ENCODE results near the gene ARL6IP4. TPM values are rescaled to one million over a fixed set of nuclear protein-coding genes. Genes with fewer than 3 reads are reported as not detected.

The ARL6IP4 gene
- total RNA-seq, 1 donor from 2014 or later, result 83.8 TPM

DNA sequence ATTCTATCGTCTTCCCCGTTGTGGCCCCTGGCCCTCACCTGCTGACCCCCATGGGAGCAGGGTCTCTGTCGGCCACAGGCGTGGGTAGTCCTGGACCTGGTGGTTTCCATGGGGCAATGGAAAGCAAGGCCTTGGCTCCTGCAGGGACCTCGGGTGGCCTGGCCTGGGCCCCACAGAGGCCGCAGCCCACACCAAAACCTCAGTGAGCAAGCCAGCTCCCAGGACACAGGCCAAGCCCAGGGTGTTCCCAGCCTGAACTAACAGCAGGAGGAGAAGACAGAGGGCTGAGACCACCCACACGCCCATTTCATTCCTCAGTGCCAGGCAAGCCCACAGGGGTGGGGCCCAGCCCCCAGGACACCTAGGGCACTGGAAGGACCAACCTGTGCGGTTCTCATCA, 31.1 kb upstream of the ARL6IP4 start:
- H3K4me3 Mint-ChIP-seq, result no peak overlapping the region

DNA sequence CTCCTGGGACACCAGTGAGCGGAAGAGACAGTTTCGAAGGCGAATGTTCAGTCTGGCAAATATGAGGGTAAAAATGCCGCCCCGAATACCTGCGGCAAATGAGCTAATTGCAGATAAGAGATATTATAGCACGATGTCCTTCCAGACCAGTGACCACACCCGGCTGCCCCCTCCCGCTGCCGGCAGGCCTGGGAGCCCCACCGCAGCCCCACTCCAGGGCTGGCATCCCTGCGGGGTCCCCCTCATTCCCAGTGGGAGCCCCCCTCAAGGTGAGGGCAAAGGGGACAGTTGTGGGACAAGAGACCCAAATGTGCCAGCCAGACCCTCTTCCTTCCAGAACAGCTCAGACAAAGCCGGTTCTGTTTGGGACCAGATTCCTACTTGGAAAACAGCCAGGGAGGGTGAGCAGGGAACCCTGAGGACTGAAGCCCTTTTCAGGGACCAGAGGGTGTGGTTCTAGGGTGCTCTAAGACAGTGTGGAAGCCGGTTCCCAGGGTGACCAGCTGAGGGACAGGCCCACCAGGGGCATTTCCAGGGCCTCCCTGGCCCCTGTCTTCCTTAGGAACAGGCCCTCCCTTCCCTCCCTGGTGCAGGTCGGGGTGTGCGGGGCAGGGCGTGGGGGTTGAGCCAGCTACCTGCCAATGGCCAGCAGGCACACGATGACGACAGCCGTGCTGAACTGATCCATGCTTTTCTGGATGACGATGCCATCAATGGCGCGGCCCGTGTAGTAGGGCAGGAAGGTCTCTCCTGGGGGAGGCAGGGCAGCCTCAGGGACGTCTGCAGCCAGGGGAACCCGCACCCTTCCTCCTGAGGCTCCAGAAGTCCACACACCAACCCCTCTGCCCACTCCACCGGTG, 30.4 kb upstream of the ARL6IP4 start:
- no peak overlapping the region for H2AFZ ChIP-seq (replicated peaks)
- H3F3A ChIP-seq (ENCODE audit: low read depth), result no peaks in the 10 kb centered on the region

More for the DNA sequence above, 31.1 kb upstream of the ARL6IP4 start:
- Histone ChIP-seq H3K4me1 (no peaks in the 10 kb centered on the region), H3K9me3 (ENCODE audit: low read depth) (no peaks in the 10 kb centered on the region), H2AFZ (replicated peaks) (no peak overlapping the region), H3K79me2 (ENCODE audit: low read depth) (no peaks in the 10 kb centered on the region), H3K36me3 (no peaks in the 10 kb centered on the region), H3K27ac (no peak overlapping the region), H3F3A (ENCODE audit: low read depth) (no peaks in the 10 kb centered on the region), H3K4me3 (no peak overlapping the region), H4K20me1 (ENCODE audit: low read depth) (no peaks in the 10 kb centered on the region), H3K27me3 (no peaks in the 10 kb centered on the region), H3K9ac (no peak overlapping the region), H3K4me2 (no peak overlapping the region)
- Mint-ChIP-seq H3K9me3 (no peaks in the 10 kb centered on the region), H3K27me3 (ENCODE audit: insufficient read depth, low read depth) (peaks cover 6% of the 10 kb centered on the region), H3K4me1 (peaks cover 10% of the 10 kb centered on the region), H3K36me3 (no peaks in the 10 kb centered on the region), H3K27ac (no peak overlapping the region)
- TF ChIP-seq EZH2 (IDR thresholded peaks at IDR 0.05), result no peak
- TF ChIP-seq, protein P1, sequence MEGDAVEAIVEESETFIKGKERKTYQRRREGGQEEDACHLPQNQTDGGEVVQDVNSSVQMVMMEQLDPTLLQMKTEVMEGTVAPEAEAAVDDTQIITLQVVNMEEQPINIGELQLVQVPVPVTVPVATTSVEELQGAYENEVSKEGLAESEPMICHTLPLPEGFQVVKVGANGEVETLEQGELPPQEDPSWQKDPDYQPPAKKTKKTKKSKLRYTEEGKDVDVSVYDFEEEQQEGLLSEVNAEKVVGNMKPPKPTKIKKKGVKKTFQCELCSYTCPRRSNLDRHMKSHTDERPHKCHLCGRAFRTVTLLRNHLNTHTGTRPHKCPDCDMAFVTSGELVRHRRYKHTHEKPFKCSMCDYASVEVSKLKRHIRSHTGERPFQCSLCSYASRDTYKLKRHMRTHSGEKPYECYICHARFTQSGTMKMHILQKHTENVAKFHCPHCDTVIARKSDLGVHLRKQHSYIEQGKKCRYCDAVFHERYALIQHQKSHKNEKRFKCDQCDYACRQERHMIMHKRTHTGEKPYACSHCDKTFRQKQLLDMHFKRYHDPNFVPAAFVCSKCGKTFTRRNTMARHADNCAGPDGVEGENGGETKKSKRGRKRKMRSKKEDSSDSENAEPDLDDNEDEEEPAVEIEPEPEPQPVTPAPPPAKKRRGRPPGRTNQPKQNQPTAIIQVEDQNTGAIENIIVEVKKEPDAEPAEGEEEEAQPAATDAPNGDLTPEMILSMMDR (IDR thresholded peaks at IDR 0.05), result no peak
- no peak for TF ChIP-seq EZH2phosphoT487 (IDR thresholded peaks at IDR 0.05)
- DNase-seq (ENCODE audit: low spot score), result no peak

DNA sequence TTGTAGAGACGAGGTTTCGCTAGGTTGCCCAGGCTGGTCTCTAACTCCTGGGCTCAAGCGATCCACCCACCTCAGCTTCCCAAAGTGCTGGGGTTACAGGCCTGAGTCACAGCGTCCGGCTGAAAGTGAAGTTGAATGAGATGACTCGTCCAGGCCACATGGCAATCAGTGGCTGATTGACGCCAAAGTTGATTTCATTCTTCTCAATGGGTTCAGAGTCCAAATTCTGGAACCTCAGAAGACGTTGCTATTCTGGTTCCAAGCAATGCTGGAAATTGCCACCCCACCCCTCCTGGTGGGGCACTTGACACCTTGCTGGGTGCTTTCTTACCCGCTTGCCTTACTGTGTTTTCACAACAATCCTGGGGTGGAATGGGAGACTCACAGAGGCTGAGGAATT, 29.1 kb upstream of the ARL6IP4 start:
- Histone ChIP-seq H3K4me1 (no peaks in the 10 kb centered on the region), H3F3A (ENCODE audit: low read depth) (no peaks in the 10 kb centered on the region), H3K79me2 (ENCODE audit: low read depth) (no peaks in the 10 kb centered on the region), H2AFZ (replicated peaks) (no peak overlapping the region), H3K9ac (no peak overlapping the region), H3K9me3 (ENCODE audit: low read depth) (no peaks in the 10 kb centered on the region), H3K36me3 (no peaks in the 10 kb centered on the region), H3K27ac (no peak overlapping the region), H3K4me2 (no peak overlapping the region), H3K4me3 (no peak overlapping the region), H4K20me1 (ENCODE audit: low read depth) (no peaks in the 10 kb centered on the region), H3K27me3 (no peaks in the 10 kb centered on the region)
- no peak for TF ChIP-seq EZH2phosphoT487 (IDR thresholded peaks at IDR 0.05)
- TF ChIP-seq, protein P1 (IDR thresholded peaks at IDR 0.05), result no peak
- TF ChIP-seq EZH2 (IDR thresholded peaks at IDR 0.05), result no peak
- Mint-ChIP-seq H3K27ac (no peak overlapping the region), H3K9me3 (no peaks in the 10 kb centered on the region), H3K4me1 (peaks cover 5% of the 10 kb centered on the region), H3K4me3 (no peak overlapping the region), H3K27me3 (ENCODE audit: insufficient read depth, low read depth) (peaks cover 9% of the 10 kb centered on the region), H3K36me3 (no peaks in the 10 kb centered on the region)
- no peak for DNase-seq (ENCODE audit: low spot score)

More for the DNA sequence above, 30.4 kb upstream of the ARL6IP4 start:
- TF ChIP-seq, protein P1 (IDR thresholded peaks at IDR 0.05), result no peak
- Mint-ChIP-seq H3K4me3 (no peak overlapping the region), H3K27me3 (ENCODE audit: insufficient read depth, low read depth) (peaks cover 9% of the 10 kb centered on the region), H3K9me3 (no peaks in the 10 kb centered on the region), H3K27ac (no peak overlapping the region), H3K36me3 (no peaks in the 10 kb centered on the region), H3K4me1 (peaks cover 7% of the 10 kb centered on the region)
- no peak overlapping the region for H3K27ac ChIP-seq
- H3K4me2 ChIP-seq, result no peak overlapping the region
- no peaks in the 10 kb centered on the region for H3K4me1 ChIP-seq
- H3K36me3 ChIP-seq, result no peaks in the 10 kb centered on the region
- no peaks in the 10 kb centered on the region for H3K79me2 ChIP-seq (ENCODE audit: low read depth)
- H3K4me3 ChIP-seq, result no peak overlapping the region
- H3K9ac ChIP-seq, result no peak overlapping the region
- no peaks in the 10 kb centered on the region for H3K9me3 ChIP-seq (ENCODE audit: low read depth)
- no peaks in the 10 kb centered on the region for H4K20me1 ChIP-seq (ENCODE audit: low read depth)
- H3K27me3 ChIP-seq, result no peaks in the 10 kb centered on the region
- DNase-seq (ENCODE audit: low spot score), result no peak

Measured in neural progenitor cell (in vitro differentiated cells).